ENCODE measurements around the gene TTYH3.

- TF ChIP-seq CTCF (IDR thresholded peaks at IDR 0.05) (no peak), POLR2A (IDR thresholded peaks at IDR 0.05) (peak in 1 of 2 donors; percentile 15)
Observed at GRCh38 chr7:2632733-2633537, 1.1 kb downstream of the TTYH3 start.

All from thyroid gland (tissue), 4 donors.